PC-9 (cell line): ENCODE measurements around the gene CHEK1. TPM values are rescaled to one million over a fixed set of nuclear protein-coding genes. Genes with fewer than 3 reads are reported as not detected.

ENCODE experiments used
- BruUV-seq: library from RNA; stranded (reverse); fragments of 400-500 nt; replicated peaks from 2 replicates; lab custom pipeline; 2021; lab: Mats Ljungman, UMichigan
- CTCF ChIA-PET: fragments of 300-600 bp; sonication (Branson Sonifier 250); formaldehyde crosslinking; loops from one replicate; lab custom pipeline; 2022; ENCODE audit warnings: antibody characterized with exemption; lab: Charles Lee
- POLR2A ChIA-PET: fragments of 300-600 bp; sonication (Branson Sonifier 250); formaldehyde crosslinking; loops from one replicate; lab custom pipeline; 2022; ENCODE audit warnings: antibody characterized with exemption; ENCODE audit not compliant: unreplicated experiment; lab: Charles Lee
- DNase-seq, 2 experiments: peaks; one replicate each; pipeline versions ENCODE4 v3.0.0 to v3.0.0-alpha.2; 2015 to 2022; ENCODE audit warnings: mixed read lengths in 1 of 2
- H2AFZ ChIP-seq: fragments of 200-600 bp; sonication (generic); 2 replicates; pipeline ENCODE4 v1.8.1; 2017; ENCODE audit warnings: antibody characterized with exemption
- H3F3A ChIP-seq: fragments of 200-600 bp; sonication (generic); 2 replicates; pipeline ENCODE4 v1.8.1; 2017; ENCODE audit warnings: antibody characterized with exemption, mild to moderate bottlenecking, low read depth; ENCODE audit not compliant: insufficient read depth
- H3K27ac ChIP-seq: fragments of 200-600 bp; sonication (generic); 2 replicates; pipeline ENCODE4 v1.6.1; 2016; ENCODE audit warnings: mixed run types
- H3K27me3 ChIP-seq: fragments of 200-600 bp; sonication (generic); 2 replicates; pipeline ENCODE4 v1.6.1; 2016; ENCODE audit warnings: low read depth, mixed run types; ENCODE audit not compliant: insufficient read depth
- H3K36me3 ChIP-seq: fragments of 200-600 bp; sonication (generic); 2 replicates; pipeline ENCODE4 v1.6.1; 2016; ENCODE audit warnings: low read depth, mixed run types
- H3K4me1 ChIP-seq: fragments of 200-600 bp; sonication (generic); replicated peaks from 2 replicates; pipeline ENCODE4 v1.6.1; 2016; ENCODE audit warnings: mixed run types; ENCODE audit not compliant: insufficient read depth
- H3K4me2 ChIP-seq: fragments of 200-600 bp; sonication (generic); 2 replicates; pipeline ENCODE4 v1.6.1; 2017; ENCODE audit warnings: mixed run types
- H3K4me3 ChIP-seq: fragments of 200-600 bp; sonication (generic); 2 replicates; pipeline ENCODE4 v1.6.1; 2016; ENCODE audit warnings: mixed run types
- H3K79me2 ChIP-seq: fragments of 200-600 bp; sonication (generic); 2 replicates; pipeline ENCODE4 v1.6.1; 2017; ENCODE audit warnings: low read depth, mixed run types
- H3K9me2 ChIP-seq: fragments of 200-600 bp; sonication (generic); 2 replicates; pipeline ENCODE4 v1.8.1; 2017; ENCODE audit warnings: mild to moderate bottlenecking; ENCODE audit not compliant: insufficient read depth
- H3K9me3 ChIP-seq: fragments of 200-600 bp; sonication (generic); 2 replicates; pipeline ENCODE4 v1.8.1; 2016; ENCODE audit warnings: low read depth; ENCODE audit not compliant: insufficient read depth
- H4K20me1 ChIP-seq: fragments of 200-600 bp; sonication (generic); 2 replicates; pipeline ENCODE4 v1.8.1; 2017; ENCODE audit not compliant: insufficient read depth
- EZH2 ChIP-seq: fragments of 200-600 bp; sonication (generic); IDR thresholded peaks from 2 replicates; pipeline ENCODE4 v1.8.0; 2017; ENCODE audit warnings: antibody characterized with exemption, low read depth
- intact Hi-C: fragments of 100-400 bp; cut with micrococcal nuclease; formaldehyde crosslinking; loops from one replicate; pipeline ENCODE4 v1.10.0; 2022; ENCODE audit not compliant: unreplicated experiment
- total RNA-seq: library from RNA; stranded (reverse); gene quantifications from 2 replicates; pipeline ENCODE4 v1.2.3, GENCODE V29; 2021
- TF ChIP-seq, protein P1 (sequence below): fragments of 200-600 bp; sonication (generic); conservative IDR thresholded peaks from 2 replicates; pipeline ENCODE4 v1.6.1; 2017; ENCODE audit warnings: mixed run types, antibody characterized with exemption, mild to moderate bottlenecking, moderate library complexity

The CHEK1 gene
- total RNA-seq, 1 experiment from 2014 or later, result 36.5 TPM

DNA sequence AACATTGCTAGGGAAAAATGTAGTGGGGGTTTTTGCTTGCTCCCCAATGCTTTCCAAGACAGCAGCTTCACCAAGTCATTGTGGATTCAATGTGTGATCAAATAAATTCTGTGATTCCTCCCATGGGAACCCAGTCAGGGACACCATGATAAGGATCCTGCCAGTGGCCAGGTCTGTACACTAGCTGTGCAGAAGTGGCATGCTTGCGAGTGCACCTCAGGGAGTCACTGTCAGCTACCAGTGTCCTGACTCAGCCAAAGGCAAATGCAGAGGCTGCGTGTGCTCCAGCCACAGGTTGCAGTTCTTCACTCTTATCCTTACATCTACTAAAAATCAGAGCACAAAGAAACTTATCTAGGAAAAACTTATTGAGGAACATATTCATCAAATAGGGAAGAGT, 65.0 kb downstream of the CHEK1 start:
- TF ChIP-seq, protein P1, sequence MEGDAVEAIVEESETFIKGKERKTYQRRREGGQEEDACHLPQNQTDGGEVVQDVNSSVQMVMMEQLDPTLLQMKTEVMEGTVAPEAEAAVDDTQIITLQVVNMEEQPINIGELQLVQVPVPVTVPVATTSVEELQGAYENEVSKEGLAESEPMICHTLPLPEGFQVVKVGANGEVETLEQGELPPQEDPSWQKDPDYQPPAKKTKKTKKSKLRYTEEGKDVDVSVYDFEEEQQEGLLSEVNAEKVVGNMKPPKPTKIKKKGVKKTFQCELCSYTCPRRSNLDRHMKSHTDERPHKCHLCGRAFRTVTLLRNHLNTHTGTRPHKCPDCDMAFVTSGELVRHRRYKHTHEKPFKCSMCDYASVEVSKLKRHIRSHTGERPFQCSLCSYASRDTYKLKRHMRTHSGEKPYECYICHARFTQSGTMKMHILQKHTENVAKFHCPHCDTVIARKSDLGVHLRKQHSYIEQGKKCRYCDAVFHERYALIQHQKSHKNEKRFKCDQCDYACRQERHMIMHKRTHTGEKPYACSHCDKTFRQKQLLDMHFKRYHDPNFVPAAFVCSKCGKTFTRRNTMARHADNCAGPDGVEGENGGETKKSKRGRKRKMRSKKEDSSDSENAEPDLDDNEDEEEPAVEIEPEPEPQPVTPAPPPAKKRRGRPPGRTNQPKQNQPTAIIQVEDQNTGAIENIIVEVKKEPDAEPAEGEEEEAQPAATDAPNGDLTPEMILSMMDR, result no peak
- TF ChIP-seq EZH2, result no peak
- H3K36me3 ChIP-seq, result no peaks in the 10 kb centered on the region
- no peak for DNase-seq
- H3K4me3 ChIP-seq, result no peak overlapping the region
- no peaks in the 10 kb centered on the region for H3F3A ChIP-seq
- CTCF ChIA-PET, result no interaction called here
- no peak overlapping the region for H3K4me2 ChIP-seq
- POLR2A ChIA-PET, result no interaction called here
- intact Hi-C loops, result no loop called here
- H3K79me2 ChIP-seq, result no peaks in the 10 kb centered on the region
- no peaks in the 10 kb centered on the region for H3K9me3 ChIP-seq
- H4K20me1 ChIP-seq, result no peaks in the 10 kb centered on the region
- H3K27me3 ChIP-seq, result peaks cover 32% of the 10 kb centered on the region
- H3K9me2 ChIP-seq, result no peaks in the 10 kb centered on the region
- H3K4me1 ChIP-seq, result no peaks in the 10 kb centered on the region
- H2AFZ ChIP-seq, result no peak overlapping the region
- no peak overlapping the region for H3K27ac ChIP-seq
- BruUV-seq, result no TSS peak

GRCh38 chr11:125692887-125693286, 67.9 kb downstream of the CHEK1 start:
- no peak for DNase-seq
- no peaks in the 10 kb centered on the region for H3K36me3 ChIP-seq
- intact Hi-C loops, result no loop called here
- no peak overlapping the region for H3K27ac ChIP-seq
- no peaks in the 10 kb centered on the region for H3K4me1 ChIP-seq
- CTCF ChIA-PET, result no interaction called here
- TF ChIP-seq EZH2, result no peak
- TF ChIP-seq, protein P1, result no peak
- no peak overlapping the region for H3K4me3 ChIP-seq
- POLR2A ChIA-PET, result no interaction called here
- no peaks in the 10 kb centered on the region for H3F3A ChIP-seq
- no peaks in the 10 kb centered on the region for H3K79me2 ChIP-seq
- H3K4me2 ChIP-seq, result no peak overlapping the region
- peaks cover 58% of the 10 kb centered on the region for H3K27me3 ChIP-seq
- H4K20me1 ChIP-seq, result no peaks in the 10 kb centered on the region
- H2AFZ ChIP-seq, result no peak overlapping the region
- H3K9me3 ChIP-seq, result no peaks in the 10 kb centered on the region
- BruUV-seq, result no TSS peak
- no peaks in the 10 kb centered on the region for H3K9me2 ChIP-seq

DNA sequence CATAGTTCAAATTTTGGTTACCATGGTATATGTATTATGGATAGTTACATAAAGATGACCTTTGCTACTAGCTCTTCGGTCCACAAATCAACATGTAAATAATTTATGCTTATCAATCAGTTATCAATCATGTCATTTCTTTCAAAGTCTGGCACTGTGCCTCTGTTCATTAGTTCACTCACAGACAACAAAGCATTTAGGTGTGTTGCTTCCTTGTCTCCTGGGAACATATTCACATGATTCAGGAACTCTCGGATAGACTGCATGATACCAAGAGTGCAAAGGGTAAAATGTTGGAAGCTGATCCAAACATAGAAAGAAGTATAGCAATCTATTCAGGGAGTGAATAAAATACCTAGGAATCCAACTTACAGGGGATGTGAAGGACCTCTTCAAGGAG, 70.0 kb downstream of the CHEK1 start:
- Histone ChIP-seq H3K79me2 (no peaks in the 10 kb centered on the region), H3K4me1 (no peaks in the 10 kb centered on the region), H3K9me3 (no peaks in the 10 kb centered on the region), H3K36me3 (no peaks in the 10 kb centered on the region), H3K4me2 (no peak overlapping the region), H2AFZ (no peak overlapping the region), H3F3A (no peaks in the 10 kb centered on the region), H3K27me3 (peaks cover 79% of the 10 kb centered on the region), H3K27ac (no peak overlapping the region), H3K4me3 (no peak overlapping the region), H3K9me2 (no peaks in the 10 kb centered on the region), H4K20me1 (no peaks in the 10 kb centered on the region)
- ChIA-PET CTCF (no interaction called here), POLR2A (no interaction called here)
- DNase-seq, result no peak
- intact Hi-C loops, result no loop called here
- TF ChIP-seq EZH2, result no peak
- TF ChIP-seq, protein P1, result no peak
- no TSS peak for BruUV-seq
